IMR-90 (cell line): Measurements from ENCODE around the gene SLAMF9. TPM values are rescaled to one million over a fixed set of nuclear protein-coding genes. Genes with fewer than 3 reads are reported as not detected.

ENCODE experiments used
- ATAC-seq: fragments of 200-7000 bp; cut with Tn5 transposase; 2 replicates; pipeline ENCODE4 v1.9.1; 2020; ENCODE audit warnings: low read depth, mild to moderate bottlenecking, moderate library complexity
- BruUV-seq: library from RNA; stranded (reverse); fragments of 400-500 nt; replicated peaks from 2 replicates; lab custom pipeline; 2021; lab: Mats Ljungman, UMichigan
- CTCF ChIA-PET: fragments of 300-600 bp; formaldehyde crosslinking; extraction: SDS; loops from one replicate; lab custom pipeline; 2021; ENCODE audit warnings: antibody characterized with exemption; lab: Yijun Ruan, JAX
- POLR2A ChIA-PET: fragments of 300-600 bp; sonication (Branson Sonifier 250); formaldehyde crosslinking; loops from one replicate; lab custom pipeline; 2022; ENCODE audit warnings: antibody characterized with exemption; ENCODE audit not compliant: unreplicated experiment; lab: Charles Lee
- DNase-seq: peaks from one replicate; pipeline ENCODE4 v3.0.0; 2013
- H2AFZ ChIP-seq: replicated peaks from 2 replicates; pipeline ENCODE3; 2013; ENCODE audit warnings: low read length, mild to moderate bottlenecking; ENCODE audit not compliant: poor library complexity
- H2AK5ac ChIP-seq: 2 replicates; pipeline ENCODE4 v1.6.1; 2013; ENCODE audit warnings: low read depth, low read length, inconsistent platforms
- H2AK9ac ChIP-seq: replicated peaks from 2 replicates; pipeline ENCODE3; 2013; ENCODE audit warnings: mild to moderate bottlenecking, low read depth, low read length, moderate library complexity; ENCODE audit not compliant: poor library complexity
- H2BK120ac ChIP-seq: 2 replicates; pipeline ENCODE4 v1.6.1; 2013; ENCODE audit warnings: low read depth, low read length, inconsistent platforms
- H2BK15ac ChIP-seq: 3 replicates; pipeline ENCODE4 v1.6.1; 2013; ENCODE audit warnings: low read depth, low read length, inconsistent platforms
- H2BK20ac ChIP-seq: 2 replicates; pipeline ENCODE4 v1.6.1; 2013; ENCODE audit warnings: low read depth, mild to moderate bottlenecking, inconsistent platforms, low read length, moderate library complexity
- H2BK5ac ChIP-seq: 2 replicates; pipeline ENCODE4 v1.6.1; 2013; ENCODE audit warnings: mild to moderate bottlenecking, low read depth, low read length, inconsistent platforms; ENCODE audit not compliant: poor library complexity, severe bottlenecking
- H3K14ac ChIP-seq: replicated peaks from 2 replicates; pipeline ENCODE4 v1.6.1; 2013; ENCODE audit warnings: low read depth, low read length, inconsistent platforms
- H3K18ac ChIP-seq: 2 replicates; pipeline ENCODE4 v1.6.1; 2013; ENCODE audit warnings: low read depth, low read length, control low read depth
- H3K23ac ChIP-seq: 2 replicates; pipeline ENCODE4 v1.6.1; 2013; ENCODE audit warnings: low read depth, low read length, inconsistent platforms
- H3K27ac ChIP-seq: 2 replicates; pipeline ENCODE4 v1.5.1; 2013; ENCODE audit warnings: mild to moderate bottlenecking, control low read depth, low read length; ENCODE audit not compliant: insufficient read depth
- H3K27me3 ChIP-seq: 2 replicates; pipeline ENCODE4 v1.6.1; 2013; ENCODE audit warnings: low read length; ENCODE audit not compliant: control insufficient read depth, insufficient read depth
- H3K36me3 ChIP-seq: 2 replicates; pipeline ENCODE4 v1.6.1; 2013; ENCODE audit warnings: low read length, mixed read lengths; ENCODE audit not compliant: control insufficient read depth, insufficient read depth
- H3K4ac ChIP-seq: 2 replicates; pipeline ENCODE4 v1.6.1; 2013; ENCODE audit warnings: low read depth, low read length, inconsistent platforms
- H3K4me1 ChIP-seq: 2 replicates; pipeline ENCODE4 v1.6.1; 2013; ENCODE audit warnings: low read length, mixed read lengths; ENCODE audit not compliant: control insufficient read depth, insufficient read depth
- H3K4me2 ChIP-seq: 2 replicates; pipeline ENCODE4 v1.6.1; 2013; ENCODE audit warnings: low read depth, mild to moderate bottlenecking, control low read depth, low read length, moderate library complexity
- H3K4me3 ChIP-seq: 2 replicates; pipeline ENCODE4 v1.5.1; 2013; ENCODE audit warnings: low read depth, mild to moderate bottlenecking, control low read depth, low read length, moderate library complexity; ENCODE audit not compliant: insufficient read depth
- H3K56ac ChIP-seq: 2 replicates; pipeline ENCODE4 v1.6.1; 2013; ENCODE audit warnings: low read length, inconsistent platforms; ENCODE audit not compliant: insufficient read depth; ENCODE audit errors: extremely low read depth
- H3K79me1 ChIP-seq, 2 experiments: 2 replicates each; pipeline ENCODE4 v1.6.1; 2013; ENCODE audit warnings: low read length in 2 of 2, inconsistent platforms in 1 of 2, low read depth in 1 of 2
- H3K9ac ChIP-seq: 2 replicates; pipeline ENCODE4 v1.6.1; 2013; ENCODE audit warnings: low read depth, low read length, control low read depth
- H3K9me1 ChIP-seq: 2 replicates; pipeline ENCODE4 v1.6.1; 2013; ENCODE audit warnings: low read length, inconsistent platforms; ENCODE audit not compliant: insufficient read depth
- H3K9me3 ChIP-seq: 2 replicates; pipeline ENCODE4 v1.6.1; 2013; ENCODE audit warnings: low read length; ENCODE audit not compliant: control insufficient read depth, insufficient read depth
- H4K20me1 ChIP-seq: 2 replicates; pipeline ENCODE4 v1.6.1; 2013; ENCODE audit warnings: low read length, inconsistent platforms; ENCODE audit not compliant: insufficient read depth
- H4K5ac ChIP-seq: 2 replicates; pipeline ENCODE4 v1.6.1; 2013; ENCODE audit warnings: mild to moderate bottlenecking, low read depth, low read length, control low read depth
- H4K8ac ChIP-seq, 2 experiments: 2 replicates each; pipeline ENCODE4 v1.6.1; 2013; ENCODE audit warnings: low read depth in 2 of 2, low read length in 2 of 2, control low read depth in 1 of 2, inconsistent platforms in 1 of 2
- H4K91ac ChIP-seq: 2 replicates; pipeline ENCODE4 v1.6.1; 2013; ENCODE audit warnings: low read depth, low read length, inconsistent platforms; ENCODE audit not compliant: insufficient read depth
- CEBPB ChIP-seq: IDR thresholded peaks from 2 replicates; pipeline ENCODE4 v1.6.1; 2012; ENCODE audit warnings: low read depth, low read length, improper control_type of control experiment
- MXI1 ChIP-seq: IDR thresholded peaks from 2 replicates; pipeline ENCODE4 v1.6.1; 2012; ENCODE audit warnings: low read depth, mild to moderate bottlenecking, low read length, moderate library complexity, borderline replicate concordance
- WGBS, 2 experiments: methylation state at CpG; one replicate each; pipeline versions ENCODE4 v1.1.5 to v1.1.7; 2013; ENCODE audit warnings: missing lambda C conversion rate in 2 of 2; ENCODE audit not compliant: insufficient read length in 1 of 2; ENCODE audit errors: extremely low coverage in 2 of 2; 5-methylcytosine and 5-hydroxymethylcytosine counted together
- dilution Hi-C: fragments of 300-500 bp; cut with HindIII; formaldehyde crosslinking; loops from one replicate; pipeline ENCODE4 v1.14.3; 2018; ENCODE audit warnings: low sequenced_read_pairs; ENCODE audit not compliant: unreplicated experiment
- in situ Hi-C: fragments of 300-500 bp; cut with MboI; formaldehyde crosslinking; loops from 3 replicates; pipeline ENCODE4 v1.14.3; 2019; ENCODE audit warnings: low sequenced_read_pairs, inconsistent platforms, mixed read lengths
- intact Hi-C: fragments of 100-400 bp; cut with micrococcal nuclease; formaldehyde crosslinking; loops from 2 replicates; pipeline ENCODE4 v1.10.0; 2022
- polyA plus RNA-seq, 3 experiments: library from polyadenylated mRNA; depleted of rRNA; stranded (reverse); fragments of >200 nt; gene quantifications; 2 replicates each; pipeline ENCODE4 v1.2.3, GENCODE V29; 2012; ENCODE audit warnings: low replicate concordance in 1 of 3
- total RNA-seq: library from RNA; depleted of rRNA; stranded (reverse); fragments of >200 nt; gene quantifications from 2 replicates; pipeline ENCODE4 v1.2.3, GENCODE V29; 2012

Gene SLAMF9
- total and polyA plus RNA-seq, 2 of the 4 experiments (the other 2 are of a cell fraction) = 0.18 to 0.67 TPM

GRCh38 chr1:159979257-159979656 lies 25.2 kb upstream of the SLAMF9 start:
- Histone ChIP-seq H3K27me3 (peaks cover 30% of the 10 kb centered on the region), H2BK120ac (no peak overlapping the region), H2AK5ac (no peak overlapping the region), H3K79me1 (no peaks in the 10 kb centered on the region), H3K18ac (no peak overlapping the region), H2BK15ac (no peak overlapping the region), H3K36me3 (no peaks in the 10 kb centered on the region; the same call in 1 of the 2 replicates), H2AK9ac (no peak overlapping the region), H3K9me1 (peaks cover 3% of the 10 kb centered on the region; the same call in 1 of the 2 replicates), H4K91ac (no peak overlapping the region), H3K9me3 (no peaks in the 10 kb centered on the region), H2AFZ (no peak overlapping the region), H3K23ac (no peak overlapping the region), H3K4me3 (no peak overlapping the region), H3K4me2 (peak overlapping the region; percentile 1; the same call in 1 of the 2 replicates), H4K8ac (no peak overlapping the region), H3K4me1 (peaks cover 8% of the 10 kb centered on the region; the same call in 1 of the 2 replicates), H3K27ac (no peak overlapping the region; the same call in 1 of the 2 replicates), H2BK5ac (no peak overlapping the region), H4K5ac (no peak overlapping the region), H3K56ac (no peak overlapping the region), H2BK20ac (no peak overlapping the region), H4K20me1 (no peaks in the 10 kb centered on the region), H3K9ac (no peak overlapping the region), H3K14ac (no peak overlapping the region), H3K4ac (no peak overlapping the region)
- no TSS peak for BruUV-seq
- DNase-seq (peak; percentile 76), ATAC-seq (peak; percentile 84)
- ChIA-PET POLR2A (no interaction called here), CTCF (interaction anchor here (0.6 to 0.9 kb wide), 5 partner anchors 10 to 181 kb away, joined by 3 to 9 read pairs (median 4); no protein-coding TSS in a partner anchor)
- no CpG with 5 or more reads among the region's 3 CpGs for WGBS, 2 experiments
- in situ Hi-C loops = no loop called here
- intact Hi-C loops = no loop called here
- dilution Hi-C loops = no loop called here
- TF ChIP-seq MXI1 (no peak), CEBPB (0 out of 2 replicates have a peak, but pooled peaks have one; percentile 5)
